ENCODE data around the gene PCK1.

PCK1 gene

DNA sequence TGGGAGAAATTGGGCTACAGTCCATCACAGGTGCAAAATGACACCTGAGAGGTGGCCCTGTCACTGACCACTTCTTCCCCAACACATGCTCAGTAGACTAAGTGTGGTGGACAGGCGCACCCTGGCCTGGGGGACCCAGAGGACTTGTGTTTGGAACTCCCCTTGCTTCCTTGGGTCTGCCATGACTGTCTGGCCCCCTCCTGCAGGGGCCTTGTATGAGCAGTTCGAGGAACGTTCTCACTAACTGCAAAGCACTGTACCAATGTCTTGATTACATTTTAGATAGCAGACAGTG is 4.0 kb upstream of the PCK1 start:
- Mint-ChIP-seq H3K9me3 (peaks cover 2% of the 10 kb centered on the region), H3K4me3 (no peak overlapping the region), H3K27ac (no peak overlapping the region), H3K4me1 (peaks cover 46% of the 10 kb centered on the region), H3K36me3 (ENCODE audit: low read depth) (no peaks in the 10 kb centered on the region), H3K27me3 (ENCODE audit: low read depth, poor library complexity) (peaks cover 24% of the 10 kb centered on the region)
- no peak for DNase-seq
- TF ChIP-seq, protein P1, sequence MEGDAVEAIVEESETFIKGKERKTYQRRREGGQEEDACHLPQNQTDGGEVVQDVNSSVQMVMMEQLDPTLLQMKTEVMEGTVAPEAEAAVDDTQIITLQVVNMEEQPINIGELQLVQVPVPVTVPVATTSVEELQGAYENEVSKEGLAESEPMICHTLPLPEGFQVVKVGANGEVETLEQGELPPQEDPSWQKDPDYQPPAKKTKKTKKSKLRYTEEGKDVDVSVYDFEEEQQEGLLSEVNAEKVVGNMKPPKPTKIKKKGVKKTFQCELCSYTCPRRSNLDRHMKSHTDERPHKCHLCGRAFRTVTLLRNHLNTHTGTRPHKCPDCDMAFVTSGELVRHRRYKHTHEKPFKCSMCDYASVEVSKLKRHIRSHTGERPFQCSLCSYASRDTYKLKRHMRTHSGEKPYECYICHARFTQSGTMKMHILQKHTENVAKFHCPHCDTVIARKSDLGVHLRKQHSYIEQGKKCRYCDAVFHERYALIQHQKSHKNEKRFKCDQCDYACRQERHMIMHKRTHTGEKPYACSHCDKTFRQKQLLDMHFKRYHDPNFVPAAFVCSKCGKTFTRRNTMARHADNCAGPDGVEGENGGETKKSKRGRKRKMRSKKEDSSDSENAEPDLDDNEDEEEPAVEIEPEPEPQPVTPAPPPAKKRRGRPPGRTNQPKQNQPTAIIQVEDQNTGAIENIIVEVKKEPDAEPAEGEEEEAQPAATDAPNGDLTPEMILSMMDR (IDR thresholded peaks at IDR 0.05), result no peak

DNA sequence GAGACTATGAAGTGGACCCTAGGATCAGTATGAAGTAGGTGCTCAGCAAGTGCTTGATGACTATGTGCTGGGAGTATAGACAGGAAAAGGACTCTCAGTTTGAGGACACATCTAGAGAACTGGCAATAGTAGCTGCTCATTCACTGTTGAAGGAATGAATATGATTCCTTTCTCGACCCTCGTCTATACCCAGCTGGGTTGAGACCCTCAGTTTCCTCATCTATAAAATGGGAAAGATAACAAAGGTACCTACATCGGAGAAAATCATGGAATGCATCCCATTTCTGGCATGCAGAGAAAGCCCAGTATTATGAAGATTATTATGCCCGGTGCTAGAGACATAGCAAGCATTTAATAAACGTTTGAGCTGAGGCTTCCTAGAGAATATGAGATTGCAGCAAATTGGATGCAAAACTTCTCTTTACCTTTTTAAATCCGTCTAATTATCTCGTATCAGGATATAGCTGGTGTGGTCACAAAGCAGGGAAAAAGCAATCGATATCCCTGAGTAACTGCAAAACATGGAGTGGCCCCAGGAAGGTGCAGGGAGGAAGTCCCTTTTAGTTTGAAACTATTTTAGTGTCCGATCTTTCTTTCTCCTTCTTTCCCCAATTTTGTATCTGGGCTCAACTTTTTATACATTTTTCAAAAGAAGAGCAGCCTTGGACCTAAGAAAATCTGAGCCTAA is 2.8 kb upstream of the PCK1 start:
- no peaks in the 10 kb centered on the region for H3K36me3 Mint-ChIP-seq (ENCODE audit: low read depth)
- H3K27me3 Mint-ChIP-seq (ENCODE audit: low read depth, poor library complexity), result peaks cover 24% of the 10 kb centered on the region
- H3K9me3 Mint-ChIP-seq, result peaks cover 4% of the 10 kb centered on the region
- TF ChIP-seq, protein P1 (IDR thresholded peaks at IDR 0.05), result no peak
- H3K4me1 Mint-ChIP-seq, result peaks cover 46% of the 10 kb centered on the region
- no peak for DNase-seq
- no peak overlapping the region for H3K4me3 Mint-ChIP-seq
- H3K27ac Mint-ChIP-seq, result no peak overlapping the region

DNA sequence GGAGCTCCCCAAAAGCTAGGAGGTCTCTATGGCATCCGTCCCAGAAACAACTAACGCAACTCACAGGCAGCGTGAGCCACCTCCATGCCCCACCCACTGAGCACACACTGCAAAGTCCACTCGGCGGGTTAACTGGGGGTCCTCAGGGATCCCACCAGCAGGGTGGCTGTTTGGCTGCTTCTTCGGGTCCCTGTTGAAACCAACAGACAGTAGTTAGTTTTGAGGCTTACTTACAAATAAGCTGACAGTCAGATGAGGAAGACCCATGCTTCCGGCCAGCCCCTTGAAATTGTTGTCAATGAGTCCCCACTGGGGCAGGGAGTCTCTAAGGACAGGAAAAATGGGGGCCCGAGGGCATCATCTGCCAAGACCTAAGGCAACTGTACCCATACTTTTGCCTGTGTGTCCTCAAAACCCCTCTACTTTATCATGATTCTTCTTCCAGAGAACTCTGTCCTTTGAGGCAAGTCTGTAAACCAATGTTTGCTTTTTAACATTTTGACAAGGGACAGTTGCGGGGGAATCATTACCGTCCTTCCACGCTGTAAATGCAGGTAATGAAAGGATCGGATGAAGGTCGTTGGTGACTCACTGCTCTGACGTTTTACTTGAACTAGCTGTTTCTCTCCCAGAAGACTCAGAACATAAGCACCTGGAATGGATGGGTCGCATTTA is 2.2 kb upstream of the PCK1 start:
- no peak overlapping the region for H3K4me3 Mint-ChIP-seq
- H3K27ac Mint-ChIP-seq, result no peak overlapping the region
- DNase-seq, result no peak
- TF ChIP-seq, protein P1 (IDR thresholded peaks at IDR 0.05), result no peak
- H3K4me1 Mint-ChIP-seq, result peaks cover 44% of the 10 kb centered on the region
- H3K9me3 Mint-ChIP-seq, result peaks cover 4% of the 10 kb centered on the region
- H3K27me3 Mint-ChIP-seq (ENCODE audit: low read depth, poor library complexity), result peaks cover 24% of the 10 kb centered on the region
- no peaks in the 10 kb centered on the region for H3K36me3 Mint-ChIP-seq (ENCODE audit: low read depth)

DNA sequence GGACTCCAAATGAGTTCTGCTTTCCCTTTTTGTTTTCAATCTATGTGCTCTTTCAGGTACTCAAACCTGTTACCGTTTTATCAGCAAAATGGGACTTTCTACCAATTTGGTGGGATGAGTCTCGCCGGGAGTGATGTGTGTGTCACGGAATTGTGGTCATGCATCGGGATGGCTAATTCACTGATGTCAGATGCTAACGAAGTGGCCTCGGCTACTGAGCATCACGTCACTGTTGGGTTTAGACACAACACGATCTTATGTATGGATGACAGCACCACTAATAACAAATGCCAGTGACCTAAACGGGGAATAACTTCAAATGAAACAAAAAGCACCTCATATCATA is 1.6 kb upstream of the PCK1 start:
- peaks cover 24% of the 10 kb centered on the region for H3K27me3 Mint-ChIP-seq (ENCODE audit: low read depth, poor library complexity)
- H3K9me3 Mint-ChIP-seq, result peaks cover 4% of the 10 kb centered on the region
- H3K27ac Mint-ChIP-seq, result no peak overlapping the region
- DNase-seq, result no peak
- peaks cover 39% of the 10 kb centered on the region for H3K4me1 Mint-ChIP-seq
- H3K4me3 Mint-ChIP-seq, result no peak overlapping the region
- no peaks in the 10 kb centered on the region for H3K36me3 Mint-ChIP-seq (ENCODE audit: low read depth)
- TF ChIP-seq, protein P1 (IDR thresholded peaks at IDR 0.05), result no peak

DNA sequence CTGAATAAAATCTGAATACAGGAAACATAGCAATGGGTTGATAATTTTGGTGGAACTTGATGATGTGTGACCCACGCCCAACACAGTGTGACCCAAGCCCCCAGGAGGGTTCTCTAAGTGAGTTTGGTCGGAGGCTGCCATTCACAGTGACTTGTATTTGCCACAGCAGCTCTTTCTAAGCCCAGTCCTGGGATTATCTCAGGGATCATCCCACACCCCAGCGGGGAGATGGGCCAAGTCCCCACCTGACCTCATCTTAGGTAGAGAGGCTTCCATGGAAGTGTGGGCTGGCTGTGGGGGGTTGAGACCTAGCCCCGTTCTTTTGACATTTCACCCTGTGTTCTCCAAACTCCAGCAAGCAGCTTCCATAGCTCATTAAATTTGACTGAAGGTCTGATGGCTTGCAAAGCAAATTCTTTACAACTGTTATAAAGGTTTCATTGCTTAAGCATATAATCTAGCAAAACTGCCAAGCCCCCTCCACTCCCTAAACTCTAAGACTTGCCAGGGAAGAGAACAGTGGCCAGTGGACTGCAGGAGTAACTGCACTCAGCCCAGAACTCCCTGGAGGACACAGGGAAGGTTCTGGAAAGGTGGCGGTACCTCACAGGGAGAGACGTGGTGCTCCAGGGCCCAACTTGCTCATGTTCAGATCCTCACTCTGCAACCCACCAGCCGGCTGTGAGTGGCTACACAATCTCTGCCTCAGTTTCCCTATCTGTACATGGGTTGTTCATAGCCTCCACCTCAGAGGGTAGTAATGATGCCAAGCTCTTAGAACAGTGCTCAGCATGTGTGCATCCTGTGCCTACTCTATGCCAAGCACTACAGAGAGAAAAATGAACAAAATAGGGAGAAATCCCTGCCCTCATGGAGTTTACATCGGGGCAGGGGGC is 1.0 kb upstream of the PCK1 start:
- H3K4me1 Mint-ChIP-seq, result peaks cover 32% of the 10 kb centered on the region
- H3K27ac Mint-ChIP-seq, result no peak overlapping the region
- peaks cover 4% of the 10 kb centered on the region for H3K9me3 Mint-ChIP-seq
- no peak for DNase-seq
- TF ChIP-seq, protein P1 (IDR thresholded peaks at IDR 0.05), result no peak
- peaks cover 24% of the 10 kb centered on the region for H3K27me3 Mint-ChIP-seq (ENCODE audit: low read depth, poor library complexity)
- H3K36me3 Mint-ChIP-seq (ENCODE audit: low read depth), result no peaks in the 10 kb centered on the region
- no peak overlapping the region for H3K4me3 Mint-ChIP-seq
